Measurements from ENCODE around the gene PLEKHG5. TPM values are rescaled to one million over a fixed set of nuclear protein-coding genes. Genes with fewer than 3 reads are reported as not detected.

The PLEKHG5 gene
- total RNA-seq, 1 donor from 2014 or later = 0.22 TPM

DNA sequence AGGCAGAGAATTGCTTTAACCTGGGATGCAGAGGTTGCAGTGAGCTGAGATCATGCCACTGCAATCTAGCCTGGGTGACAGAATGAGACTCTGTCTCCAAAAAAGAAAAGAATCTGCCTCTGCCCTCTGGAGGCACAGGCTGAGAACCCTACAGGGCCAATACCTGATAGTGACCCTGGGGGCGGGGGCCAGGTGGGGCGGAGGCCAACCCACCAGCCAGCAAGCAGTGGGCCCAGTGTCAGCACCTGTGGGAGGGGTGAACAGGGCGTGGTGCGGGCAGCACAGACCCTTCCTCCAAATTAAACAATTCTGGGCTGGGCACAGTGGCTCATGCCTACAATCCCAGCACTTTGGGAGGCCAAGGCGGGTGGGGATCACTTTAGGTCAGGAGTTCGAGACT lies 19.0 kb upstream of the PLEKHG5 start:
- no peaks in the 10 kb centered on the region for H3K9me3 Mint-ChIP-seq
- no peak for ATAC-seq (ENCODE audit: low read depth)
- TF ChIP-seq, protein P1, sequence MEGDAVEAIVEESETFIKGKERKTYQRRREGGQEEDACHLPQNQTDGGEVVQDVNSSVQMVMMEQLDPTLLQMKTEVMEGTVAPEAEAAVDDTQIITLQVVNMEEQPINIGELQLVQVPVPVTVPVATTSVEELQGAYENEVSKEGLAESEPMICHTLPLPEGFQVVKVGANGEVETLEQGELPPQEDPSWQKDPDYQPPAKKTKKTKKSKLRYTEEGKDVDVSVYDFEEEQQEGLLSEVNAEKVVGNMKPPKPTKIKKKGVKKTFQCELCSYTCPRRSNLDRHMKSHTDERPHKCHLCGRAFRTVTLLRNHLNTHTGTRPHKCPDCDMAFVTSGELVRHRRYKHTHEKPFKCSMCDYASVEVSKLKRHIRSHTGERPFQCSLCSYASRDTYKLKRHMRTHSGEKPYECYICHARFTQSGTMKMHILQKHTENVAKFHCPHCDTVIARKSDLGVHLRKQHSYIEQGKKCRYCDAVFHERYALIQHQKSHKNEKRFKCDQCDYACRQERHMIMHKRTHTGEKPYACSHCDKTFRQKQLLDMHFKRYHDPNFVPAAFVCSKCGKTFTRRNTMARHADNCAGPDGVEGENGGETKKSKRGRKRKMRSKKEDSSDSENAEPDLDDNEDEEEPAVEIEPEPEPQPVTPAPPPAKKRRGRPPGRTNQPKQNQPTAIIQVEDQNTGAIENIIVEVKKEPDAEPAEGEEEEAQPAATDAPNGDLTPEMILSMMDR (IDR thresholded peaks at IDR 0.05) = no peak
- H3K27ac Mint-ChIP-seq = no peak overlapping the region
- H3K4me1 Mint-ChIP-seq = peaks cover 3% of the 10 kb centered on the region
- no peak overlapping the region for H3K4me3 Mint-ChIP-seq
- no peak for DNase-seq
- no peaks in the 10 kb centered on the region for H3K36me3 Mint-ChIP-seq (ENCODE audit: low read depth)
- CTCF ChIA-PET = no interaction called here
- H3K27me3 Mint-ChIP-seq = peaks cover 2% of the 10 kb centered on the region
- intact Hi-C loops (cut with micrococcal nuclease) = no loop called here
- POLR2A ChIA-PET = no interaction called here

DNA sequence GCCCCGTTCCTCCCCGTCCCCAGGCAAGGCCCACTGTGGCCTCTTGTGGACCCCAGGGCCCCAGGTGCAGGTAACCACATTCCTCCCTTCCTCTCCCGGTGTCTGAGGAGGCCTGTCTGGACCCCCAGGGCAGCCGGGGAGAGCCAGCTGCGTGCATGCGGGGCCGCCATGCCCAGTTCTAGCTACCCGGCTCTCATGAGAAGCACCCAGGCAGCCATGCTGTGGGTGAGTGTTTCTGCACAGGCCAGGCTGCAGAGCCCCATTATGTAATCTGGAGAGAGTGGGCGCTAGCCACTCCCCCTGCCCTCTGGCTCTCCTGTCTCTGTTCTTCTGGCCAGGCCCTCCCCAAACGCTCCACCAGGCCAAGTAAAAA lies 18.4 kb upstream of the PLEKHG5 start:
- Mint-ChIP-seq H3K27me3 (peaks cover 5% of the 10 kb centered on the region), H3K4me3 (no peak overlapping the region), H3K27ac (no peak overlapping the region), H3K36me3 (ENCODE audit: low read depth) (no peaks in the 10 kb centered on the region), H3K4me1 (peaks cover 3% of the 10 kb centered on the region), H3K9me3 (no peaks in the 10 kb centered on the region)
- POLR2A ChIA-PET = no interaction called here
- intact Hi-C loops (cut with micrococcal nuclease) = no loop called here
- CTCF ChIA-PET = no interaction called here
- ATAC-seq (ENCODE audit: low read depth) = no peak
- DNase-seq = no peak
- TF ChIP-seq, protein P1 (IDR thresholded peaks at IDR 0.05) = no peak

DNA sequence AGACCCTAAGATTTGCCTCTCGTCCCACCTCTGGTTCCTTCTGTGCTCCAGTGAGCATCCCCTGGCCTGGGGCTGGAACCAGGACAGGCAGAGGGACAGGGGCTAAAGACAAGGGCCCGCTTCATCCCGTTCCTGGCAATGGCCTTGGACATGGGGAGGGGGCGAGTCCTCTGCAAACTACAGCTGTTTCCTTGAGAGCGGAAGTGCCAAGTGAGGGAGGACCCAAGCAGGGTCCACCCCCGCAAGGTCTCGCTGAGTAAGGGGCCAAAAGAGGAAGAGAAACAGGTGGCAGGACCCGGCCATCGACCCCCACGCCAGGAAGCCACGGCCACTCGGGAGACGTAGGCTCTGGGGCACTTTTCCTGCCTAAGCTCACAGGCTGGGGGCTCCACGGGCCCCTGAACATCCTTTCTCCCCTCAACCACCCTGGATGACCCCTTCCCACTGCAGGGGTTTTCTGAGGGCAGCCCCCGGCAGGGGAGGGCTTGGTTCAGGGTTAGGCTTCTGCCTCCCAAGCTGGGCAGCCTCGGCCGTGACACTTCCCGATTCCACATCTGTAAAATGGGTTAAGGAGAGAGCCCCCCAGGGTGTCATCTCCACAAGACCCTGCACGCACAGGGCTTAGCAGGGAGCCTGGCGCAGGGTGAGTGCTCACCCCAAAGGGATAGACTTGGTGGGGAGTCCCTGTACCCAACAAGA lies 17.9 kb upstream of the PLEKHG5 start:
- CTCF ChIA-PET = no interaction called here
- no peak for DNase-seq
- peaks cover 5% of the 10 kb centered on the region for H3K27me3 Mint-ChIP-seq
- POLR2A ChIA-PET = no interaction called here
- TF ChIP-seq, protein P1 (IDR thresholded peaks at IDR 0.05) = no peak
- H3K27ac Mint-ChIP-seq = no peak overlapping the region
- H3K9me3 Mint-ChIP-seq = no peaks in the 10 kb centered on the region
- peaks cover 3% of the 10 kb centered on the region for H3K4me1 Mint-ChIP-seq
- intact Hi-C loops (cut with micrococcal nuclease) = no loop called here
- H3K4me3 Mint-ChIP-seq = no peak overlapping the region
- H3K36me3 Mint-ChIP-seq (ENCODE audit: low read depth) = no peaks in the 10 kb centered on the region
- no peak for ATAC-seq (ENCODE audit: low read depth)

DNA sequence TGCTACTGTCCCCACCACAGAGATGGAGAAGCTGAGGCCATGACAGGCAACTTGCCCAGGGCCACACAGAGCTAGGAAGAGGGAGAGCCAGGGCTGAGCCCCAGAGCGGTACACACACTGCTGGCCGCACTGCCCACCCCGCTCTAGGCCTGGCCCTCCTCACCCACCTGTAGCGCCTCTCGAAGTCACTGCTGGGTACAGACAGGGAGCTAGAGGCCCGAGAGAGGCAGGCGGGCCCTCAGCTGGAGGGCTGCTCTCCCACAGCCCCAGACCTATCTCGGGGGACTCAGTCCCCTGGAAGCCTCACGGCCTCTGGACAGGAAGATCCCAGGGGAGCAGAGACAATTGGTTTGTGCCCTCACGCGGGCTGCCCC lies 17.3 kb upstream of the PLEKHG5 start:
- TF ChIP-seq, protein P1 (IDR thresholded peaks at IDR 0.05) = no peak
- intact Hi-C loops (cut with micrococcal nuclease) = no loop called here
- DNase-seq (no peak), ATAC-seq (ENCODE audit: low read depth) (no peak)
- CTCF ChIA-PET = no interaction called here
- no peaks in the 10 kb centered on the region for H3K36me3 Mint-ChIP-seq (ENCODE audit: low read depth)
- H3K27ac Mint-ChIP-seq = no peak overlapping the region
- no peaks in the 10 kb centered on the region for H3K9me3 Mint-ChIP-seq
- peaks cover 5% of the 10 kb centered on the region for H3K27me3 Mint-ChIP-seq
- POLR2A ChIA-PET = interaction anchor here (0.6 kb wide), 1 partner anchor 427 kb away, joined by 4 read pairs; no protein-coding TSS in a partner anchor
- no peak overlapping the region for H3K4me3 Mint-ChIP-seq
- peaks cover 3% of the 10 kb centered on the region for H3K4me1 Mint-ChIP-seq

DNA sequence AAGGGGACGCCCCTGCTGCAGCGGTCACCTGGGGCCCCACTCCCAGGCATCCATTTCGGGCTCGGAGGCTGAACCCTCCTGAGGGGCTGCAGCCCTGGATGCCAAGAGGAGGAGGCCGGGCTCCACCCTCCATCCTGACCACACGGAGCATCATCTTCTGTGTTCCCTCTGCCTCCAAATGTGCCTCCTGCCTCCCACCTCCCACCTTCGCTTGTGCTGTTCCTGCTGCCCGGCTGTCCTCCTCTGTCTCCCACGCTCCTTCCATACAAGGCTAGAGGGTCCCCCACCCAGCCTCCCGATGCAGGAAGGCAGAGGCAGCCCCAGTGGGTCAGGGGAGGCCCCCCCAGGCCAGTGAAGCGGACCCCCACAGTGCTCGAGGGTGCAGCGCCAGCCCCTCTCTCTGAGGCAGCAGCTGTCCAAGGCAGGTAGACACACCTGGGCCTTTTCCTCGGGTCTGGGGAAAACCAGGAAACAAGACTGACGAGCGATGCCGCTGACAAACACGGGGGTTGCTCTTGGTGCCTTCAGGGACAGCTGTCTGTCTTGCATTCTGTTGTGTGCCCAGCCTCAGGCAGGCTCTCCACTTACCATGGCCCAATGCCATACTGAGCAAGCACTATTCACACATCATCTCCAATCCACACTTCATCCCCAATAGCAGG lies 16.8 kb upstream of the PLEKHG5 start:
- H3K9me3 Mint-ChIP-seq = no peaks in the 10 kb centered on the region
- no peak overlapping the region for H3K27ac Mint-ChIP-seq
- peaks cover 3% of the 10 kb centered on the region for H3K4me1 Mint-ChIP-seq
- TF ChIP-seq, protein P1 (IDR thresholded peaks at IDR 0.05) = no peak
- DNase-seq (no peak), ATAC-seq (ENCODE audit: low read depth) (no peak)
- intact Hi-C loops (cut with micrococcal nuclease) = no loop called here
- ChIA-PET POLR2A (interaction anchor here (0.6 kb wide), 1 partner anchor 426 kb away, joined by 4 read pairs; no protein-coding TSS in a partner anchor), CTCF (no interaction called here)
- peaks cover 5% of the 10 kb centered on the region for H3K27me3 Mint-ChIP-seq
- no peak overlapping the region for H3K4me3 Mint-ChIP-seq
- no peaks in the 10 kb centered on the region for H3K36me3 Mint-ChIP-seq (ENCODE audit: low read depth)
